NCI-H748 (cell line): ENCODE measurements around the gene SFTPB.

ENCODE experiments used
- DNase-seq: peaks from one replicate; lab custom pipeline; 2025; ENCODE audit not compliant: unreplicated experiment; lab: John Stamatoyannopoulos, UW

SFTPB gene

GRCh38 chr2:85702800-85703199 is 34.8 kb upstream of the SFTPB start:
- no peak for DNase-seq

DNA sequence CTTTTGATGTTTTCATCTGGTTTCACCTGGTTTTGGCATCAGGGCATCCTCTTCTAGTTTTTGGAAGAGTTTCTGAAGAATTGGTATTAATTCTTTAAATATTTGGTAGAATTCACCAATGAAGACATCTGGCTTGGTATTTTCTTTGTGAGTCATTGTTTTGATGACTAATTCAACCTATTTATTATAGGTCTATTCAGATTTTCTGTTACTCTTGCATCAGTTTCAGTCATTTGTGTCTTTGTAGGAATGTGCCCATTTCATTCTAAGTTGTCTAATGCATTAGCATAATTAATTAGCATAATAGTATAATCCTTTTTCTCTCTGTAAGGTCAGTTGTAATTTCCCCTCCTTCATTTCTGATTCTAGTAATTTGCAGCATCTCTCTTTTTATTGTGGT is 34.2 kb upstream of the SFTPB start:
- no peak for DNase-seq

DNA sequence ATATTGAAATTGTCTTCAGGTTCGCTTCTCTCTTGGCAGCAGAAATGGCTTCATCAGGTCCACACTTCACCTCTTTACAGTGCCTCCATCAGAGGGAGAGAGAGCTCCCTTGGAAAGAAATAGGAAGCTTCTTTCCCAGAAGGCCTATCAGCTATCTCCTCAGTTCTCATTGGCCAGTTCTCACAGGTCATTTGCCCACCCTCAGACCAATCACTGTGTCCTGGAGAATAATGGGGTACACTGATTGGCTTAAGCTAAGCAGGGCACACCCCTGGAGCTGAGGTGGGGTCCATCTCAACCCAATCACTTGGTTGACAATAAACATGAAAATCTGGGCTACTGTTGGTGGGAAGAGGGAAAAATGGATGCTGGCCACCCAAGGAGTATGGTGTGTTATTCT is 31.3 kb upstream of the SFTPB start:
- DNase-seq: no peak

GRCh38 chr2:85698880-85699254 is 30.9 kb upstream of the SFTPB start:
- no peak for DNase-seq

DNA sequence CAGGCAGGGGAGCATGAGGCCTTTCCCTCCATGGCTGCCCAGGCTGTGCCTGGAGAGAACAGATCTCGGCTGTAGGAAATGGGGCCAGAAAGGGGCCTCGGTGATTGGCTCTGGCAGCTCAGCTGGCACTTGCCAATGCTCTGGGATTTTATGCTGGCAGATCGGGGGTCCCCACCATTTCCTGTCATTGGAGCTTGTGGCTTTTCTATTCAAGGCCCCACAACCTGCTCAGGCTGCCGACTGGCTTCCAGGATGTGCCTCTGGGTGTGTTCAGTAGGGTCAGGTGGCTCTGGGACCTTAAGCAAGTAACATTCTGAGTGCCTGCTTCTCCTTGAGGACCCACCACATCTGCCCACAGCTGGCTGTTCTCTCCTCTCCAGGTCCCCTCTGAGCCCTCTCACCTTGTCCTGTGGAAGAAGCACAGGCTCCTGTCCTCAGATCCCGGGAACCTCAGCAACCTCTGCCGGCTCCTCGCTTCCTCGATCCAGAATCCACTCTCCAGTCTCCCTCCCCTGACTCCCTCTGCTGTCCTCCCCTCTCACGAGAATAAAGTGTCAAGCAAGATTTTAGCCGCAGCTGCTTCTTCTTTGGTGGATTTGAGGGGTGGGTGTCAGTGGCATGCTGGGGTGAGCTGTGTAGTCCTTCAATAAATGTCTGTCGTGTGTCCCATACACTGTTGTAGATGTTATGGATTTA is 30.3 kb upstream of the SFTPB start:
- no peak for DNase-seq

DNA sequence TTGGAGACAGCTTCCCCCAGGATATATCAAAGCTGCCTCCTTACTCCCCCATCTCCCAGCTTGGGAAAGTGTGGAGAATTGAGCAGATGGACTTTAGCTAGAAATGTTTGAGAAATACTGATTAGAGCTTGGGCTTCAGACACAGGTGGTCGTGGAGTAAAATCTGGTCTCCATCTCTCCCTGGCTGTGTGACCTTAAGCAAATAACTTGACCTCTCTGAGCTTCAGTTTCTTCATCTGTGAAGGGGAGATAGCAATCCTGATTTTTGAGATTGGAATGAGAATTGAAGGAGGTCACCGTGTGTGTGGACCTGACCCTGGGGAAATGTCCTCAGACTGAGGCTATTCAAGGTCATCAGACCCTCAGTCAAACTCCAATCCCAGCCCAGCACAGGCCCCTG is 29.7 kb upstream of the SFTPB start:
- DNase-seq: no peak

DNA sequence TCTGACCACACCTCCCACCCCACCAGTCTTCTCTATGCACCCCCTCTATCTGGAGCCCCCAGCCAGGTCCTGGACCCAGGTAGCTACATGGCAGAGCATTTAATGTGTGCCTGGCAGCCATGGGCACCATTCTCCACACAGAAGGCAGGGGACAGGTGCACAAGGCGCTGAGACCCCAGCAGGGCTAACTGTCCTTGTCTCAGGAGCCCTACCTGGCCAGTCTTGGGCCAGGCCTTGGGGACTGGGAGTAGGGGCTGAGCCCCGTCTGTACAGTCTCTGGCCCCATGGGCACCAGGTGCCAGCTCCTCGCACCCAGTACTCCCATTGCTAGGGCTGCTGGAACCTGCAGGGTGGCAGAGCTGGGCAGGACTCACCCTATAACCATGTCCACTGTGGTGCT is 29.1 kb upstream of the SFTPB start:
- DNase-seq: no peak

DNA sequence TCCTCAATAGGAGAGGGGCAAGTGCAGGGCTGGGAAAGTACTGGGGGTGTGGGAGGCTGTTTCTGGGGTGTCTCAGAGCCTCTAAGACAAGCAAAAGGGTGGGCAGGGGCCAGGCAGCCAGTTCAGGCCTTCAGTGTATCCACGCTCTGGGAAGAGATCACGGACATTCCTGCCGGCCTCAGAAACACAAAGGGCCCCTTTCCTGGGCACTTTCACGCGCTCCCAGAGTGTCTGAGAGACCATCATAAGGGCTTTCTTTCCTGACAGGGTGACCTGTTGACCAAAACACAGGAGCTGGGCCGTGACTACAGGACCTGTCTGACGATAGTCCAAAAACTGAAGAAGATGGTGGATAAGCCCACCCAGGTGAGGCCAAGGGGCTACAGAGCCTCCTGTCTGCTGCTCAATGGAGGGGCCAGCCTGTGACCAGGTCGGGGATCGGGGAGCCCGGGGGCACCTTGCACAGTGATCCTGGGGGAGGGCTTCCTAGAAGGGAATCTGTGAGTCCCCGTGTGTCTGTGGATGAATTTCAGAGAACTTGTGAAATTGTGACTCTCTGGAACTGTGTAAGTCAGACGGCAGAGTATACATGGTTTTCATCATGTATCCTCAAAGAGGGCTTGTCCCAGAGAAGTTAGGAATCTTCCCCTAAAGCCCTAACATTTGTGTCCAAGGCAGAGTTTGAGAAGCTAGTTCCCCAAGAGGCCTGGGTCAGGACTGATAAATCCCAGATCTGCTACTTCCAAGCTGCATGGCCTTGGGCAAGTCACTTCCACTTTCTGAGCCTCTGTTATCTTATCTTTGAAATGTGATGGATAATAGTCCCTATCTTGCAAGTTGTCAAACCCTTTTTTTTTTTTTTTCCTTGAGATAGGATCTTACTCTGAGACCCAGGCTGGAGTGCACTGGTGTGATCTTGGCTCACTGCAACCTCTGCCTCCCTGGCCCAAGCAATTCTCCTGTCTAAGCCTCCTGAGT is 28.0 kb upstream of the SFTPB start:
- DNase-seq: no peak

GRCh38 chr2:85695121-85695520 is 27.1 kb upstream of the SFTPB start:
- no peak for DNase-seq

DNA sequence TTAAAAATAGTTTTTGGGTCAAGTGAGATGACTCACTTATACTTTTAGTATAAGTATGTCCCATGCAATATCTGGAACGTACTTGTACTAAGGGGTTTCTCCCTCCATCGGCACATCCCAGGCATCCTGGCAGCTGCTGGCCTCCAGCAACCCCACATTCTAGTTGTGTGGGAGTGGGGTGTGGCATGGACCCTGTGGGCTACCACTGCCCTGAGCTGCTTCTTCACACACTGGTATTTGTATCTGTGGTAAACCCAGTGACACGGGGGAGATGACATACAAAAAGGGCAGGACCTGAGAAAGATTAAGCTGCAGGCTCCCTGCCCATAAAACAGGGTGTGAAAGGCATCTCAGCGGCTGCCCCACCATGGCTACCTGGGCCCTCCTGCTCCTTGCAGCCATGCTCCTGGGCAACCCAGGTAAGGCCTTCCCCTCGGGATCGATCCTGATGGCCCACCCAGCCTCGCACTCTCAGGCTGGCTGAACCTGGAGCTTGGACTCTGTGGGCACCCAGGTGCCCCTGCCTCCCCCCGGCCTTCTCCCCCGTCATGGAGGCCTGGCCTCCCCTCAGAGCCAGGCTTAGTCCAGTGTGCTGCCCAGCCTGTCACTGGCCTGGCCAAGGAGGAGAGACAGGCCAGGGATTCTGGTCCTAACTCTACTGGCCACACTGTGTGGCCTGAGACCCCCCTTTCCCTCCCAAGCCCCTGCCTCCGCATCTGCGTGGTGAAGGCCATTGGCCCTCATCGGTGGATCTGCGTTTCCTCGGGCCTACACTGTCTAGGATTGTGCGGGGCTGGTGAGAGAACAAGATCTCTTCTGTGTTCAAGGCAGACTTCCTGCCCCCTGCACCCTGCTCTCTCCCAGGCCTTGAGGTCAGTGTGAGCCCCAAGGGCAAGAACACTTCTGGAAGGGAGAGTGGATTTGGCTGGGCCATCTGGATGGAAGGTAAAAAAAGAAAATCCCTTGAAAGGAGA is 26.3 kb upstream of the SFTPB start, which contains the start of gene GNLY:
GNLY (plus strand) TSS at position 307 of the 974 bp plus-strand sequence; CDS start at position 368, 61 bp downstream.
- no peak for DNase-seq

DNA sequence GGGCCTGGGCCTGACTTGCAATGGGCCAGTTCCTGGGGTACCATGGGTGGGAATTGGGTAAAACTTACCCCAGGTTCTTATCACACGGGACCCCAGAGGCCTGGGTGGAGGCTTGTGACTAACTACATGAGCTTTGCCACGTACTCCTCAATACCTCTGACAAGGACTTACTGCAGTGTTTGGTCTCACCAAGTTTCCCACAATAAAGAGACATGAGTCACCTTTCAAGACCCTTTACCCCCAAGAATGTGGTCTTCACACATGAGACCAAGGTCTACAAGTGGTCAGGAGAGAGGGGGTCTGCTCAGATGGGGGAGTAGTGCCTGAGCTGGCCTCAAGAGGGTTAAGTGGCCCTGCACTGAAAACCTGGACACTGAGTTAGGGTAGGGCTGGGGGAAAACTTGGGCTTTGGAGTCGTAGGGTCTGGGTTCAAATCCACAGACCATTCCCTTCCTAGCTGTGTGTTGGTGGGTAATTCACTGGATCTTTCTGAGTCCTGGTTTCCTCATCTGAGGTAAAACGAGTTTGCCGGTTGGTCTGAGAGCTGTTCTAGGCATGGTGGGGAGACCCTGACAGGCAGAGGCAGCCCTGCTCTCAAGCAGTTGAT is 24.1 kb upstream of the SFTPB start:
- DNase-seq: no peak

- no peak for DNase-seq
These were observed 22.9 kb upstream of the SFTPB start for GRCh38 chr2:85690932-85691331.

DNA sequence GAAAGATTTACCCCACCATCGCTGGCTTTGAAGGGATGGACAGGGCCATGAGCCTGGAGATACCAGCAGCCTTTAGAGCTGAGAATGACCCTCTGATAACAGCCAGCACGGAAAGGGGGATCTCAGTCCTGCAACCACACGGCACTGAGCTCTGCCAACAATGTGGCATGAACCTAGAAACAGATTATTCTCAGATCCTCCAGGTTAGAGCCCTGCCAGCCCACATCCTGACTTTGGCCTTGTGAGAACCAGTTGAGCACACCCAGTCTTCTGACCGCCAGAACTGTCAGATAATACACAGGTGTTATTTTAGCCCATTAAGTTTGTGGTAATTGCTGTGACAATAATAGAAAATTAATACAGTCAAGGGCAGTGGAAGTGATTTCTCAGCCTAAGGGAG is 16.8 kb upstream of the SFTPB start:
- DNase-seq: peak; percentile 70

DNA sequence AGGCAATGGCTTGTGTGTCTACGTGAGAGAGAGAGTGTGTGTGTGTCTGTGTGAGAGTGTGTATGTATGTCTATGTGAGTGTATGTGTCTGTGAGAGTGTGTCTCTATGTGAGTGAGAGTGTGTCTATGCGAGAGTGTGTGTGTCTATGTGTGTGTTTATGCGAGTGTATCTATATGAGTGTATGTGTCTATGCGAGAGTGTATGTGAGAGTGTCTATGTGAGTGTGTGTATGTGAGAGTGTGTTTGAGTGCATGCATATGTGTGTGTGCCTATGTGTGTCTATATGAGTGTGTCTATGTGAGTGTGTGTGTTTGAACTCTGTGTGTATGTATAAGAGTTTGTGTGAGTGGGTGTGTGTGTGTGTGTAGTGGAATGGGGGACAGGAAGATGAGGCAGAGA is 16.4 kb upstream of the SFTPB start:
- DNase-seq: no peak

- no peak for DNase-seq
These were observed 14.4 kb upstream of the SFTPB start for GRCh38 chr2:85682378-85682777.

DNA sequence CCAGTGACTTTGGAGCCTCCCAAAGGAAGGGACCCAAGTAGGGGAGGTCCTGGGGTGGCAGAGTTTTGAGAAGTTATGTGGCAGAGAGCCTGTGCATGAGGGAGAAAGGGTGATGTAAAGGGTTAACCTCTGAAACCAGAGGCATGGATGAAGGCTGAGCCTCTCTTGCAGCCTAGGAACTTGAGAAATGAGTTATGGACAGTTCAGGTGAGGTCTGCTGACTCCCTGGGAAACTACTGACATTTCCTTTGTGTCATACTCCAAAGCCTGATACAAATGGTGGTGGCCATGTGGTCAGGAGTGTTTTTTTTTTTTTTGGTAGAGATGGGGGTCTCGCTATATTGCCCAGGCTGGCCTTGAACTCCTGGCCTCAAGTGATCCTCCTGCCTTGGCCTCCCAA is 13.8 kb upstream of the SFTPB start:
- no peak for DNase-seq

DNA sequence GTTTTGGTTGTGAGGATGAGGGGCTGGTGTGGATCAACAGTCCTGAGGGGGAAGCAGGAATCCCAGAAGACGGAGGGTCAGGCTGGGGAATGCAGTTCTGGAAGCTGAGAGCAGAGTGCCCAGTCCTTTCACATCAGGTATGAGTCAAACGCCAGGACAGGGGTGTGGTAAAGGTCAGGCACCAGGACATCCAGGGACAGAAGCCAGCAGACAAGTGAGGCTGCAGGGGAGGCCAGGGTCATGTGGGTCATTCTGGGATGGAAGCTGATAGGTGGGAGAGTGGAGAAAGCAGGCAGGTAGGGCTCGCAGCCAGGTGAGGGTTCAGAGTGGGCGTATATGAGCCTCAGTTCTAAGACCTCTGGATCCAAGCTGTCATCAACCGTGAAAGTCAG is 13.4 kb upstream of the SFTPB start:
- no peak for DNase-seq

DNA sequence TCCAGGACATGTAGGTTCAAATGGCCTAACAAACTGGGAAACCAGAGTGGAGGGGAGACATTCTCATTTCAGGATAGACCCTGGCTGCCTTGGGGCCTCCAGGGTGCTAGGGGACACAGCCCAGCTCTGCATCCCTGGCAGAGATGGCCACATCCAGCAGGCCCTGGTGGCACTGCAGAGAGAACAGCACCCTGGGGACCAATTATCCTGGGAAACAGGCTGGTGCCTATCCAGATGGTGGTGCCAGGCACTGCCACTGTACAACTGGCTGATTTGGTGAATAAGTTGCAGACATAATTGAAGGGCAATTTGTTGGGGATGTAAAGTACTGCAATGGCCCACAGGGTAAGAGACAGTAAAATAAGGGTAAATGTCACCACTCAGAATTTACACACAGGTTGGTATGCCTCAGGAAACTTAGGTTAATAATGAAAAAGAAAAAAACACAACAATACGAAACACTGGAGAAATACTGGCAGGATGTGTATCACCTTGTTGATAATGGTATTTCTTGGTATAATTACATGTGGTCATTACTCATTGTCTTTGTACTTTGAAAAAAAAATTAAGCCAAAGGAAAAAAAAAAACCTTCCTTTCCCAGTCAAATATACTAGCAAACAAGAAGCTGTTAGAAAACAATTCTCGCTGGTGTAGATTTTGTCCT is 12.8 kb upstream of the SFTPB start:
- DNase-seq: no peak

DNA sequence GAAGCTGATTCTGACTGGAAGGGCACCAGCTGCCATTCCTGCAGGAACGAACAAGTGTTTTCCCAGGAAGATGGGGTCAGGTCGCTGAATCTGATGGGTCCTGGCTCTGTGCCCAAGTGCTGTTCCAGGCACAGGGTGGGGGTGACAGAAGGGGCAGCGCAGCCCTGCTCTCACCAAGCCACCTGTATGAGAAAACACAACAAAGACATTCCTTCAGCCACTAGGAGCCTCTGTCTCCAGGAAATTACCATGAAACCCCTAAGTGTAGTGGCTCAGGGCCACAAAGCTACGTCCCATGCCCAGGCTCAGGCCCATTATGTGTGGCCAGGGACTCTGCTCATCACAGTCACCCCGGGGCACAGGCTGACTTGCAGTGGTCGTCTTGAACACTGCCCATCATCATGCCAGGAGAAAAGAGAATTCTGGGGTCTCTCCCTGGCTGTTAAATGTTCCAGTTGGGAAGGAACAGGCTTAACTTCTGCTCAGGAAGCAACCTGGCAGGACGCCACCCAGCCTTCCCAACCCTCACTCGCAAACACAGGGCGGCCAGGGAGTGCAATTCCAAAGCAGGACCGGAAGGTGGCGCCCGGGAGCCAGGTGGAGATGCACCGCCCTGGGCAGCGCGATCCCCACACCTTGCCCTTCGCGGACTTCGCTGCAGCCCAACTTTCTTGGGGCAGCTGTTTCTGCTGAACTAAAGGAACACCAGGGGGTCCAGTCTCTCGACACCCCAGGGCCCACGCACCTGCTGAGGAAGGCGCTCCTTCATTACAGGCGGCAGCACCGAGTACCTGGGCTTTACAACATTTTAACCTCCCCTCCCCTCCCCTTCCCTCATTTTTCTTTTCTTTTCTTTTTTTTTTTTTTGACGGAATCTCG is 11.0 kb upstream of the SFTPB start:
- DNase-seq: peak; percentile 50
